Colonic mucosa (tissue), 4 donors: ENCODE data around the gene PPM1H. TPM values are rescaled to one million over a fixed set of nuclear protein-coding genes. Genes with fewer than 3 reads are reported as not detected.

Experiments used
- DNase-seq: peaks from one replicate; pipeline ENCODE4 v3.0.0-alpha.2; 2020
- H3K27ac ChIP-seq: fragments of 200-600 bp; one replicate; pipeline ENCODE4 v1.8.0; 2021
- H3K27me3 ChIP-seq: fragments of 200-600 bp; one replicate; pipeline ENCODE4 v1.8.0; 2021
- H3K36me3 ChIP-seq: fragments of 200-600 bp; one replicate; pipeline ENCODE4 v1.8.0; 2021
- H3K4me1 ChIP-seq: fragments of 200-600 bp; one replicate; pipeline ENCODE4 v1.8.0; 2021; ENCODE audit warnings: mild to moderate bottlenecking
- H3K4me3 ChIP-seq: fragments of 200-600 bp; one replicate; pipeline ENCODE4 v1.8.0; 2021
- H3K9ac ChIP-seq, 2 donors: one replicate each; pipeline ENCODE4 v1.7.0; 2013; ENCODE audit warnings: control low read depth in 2 of 2, low read depth in 2 of 2, low read length in 2 of 2
- H3K9me3 ChIP-seq: fragments of 200-600 bp; one replicate; pipeline ENCODE4 v1.8.0; 2021
- intact Hi-C: fragments of 100-400 bp; cut with DNase I; formaldehyde crosslinking; loops from one replicate; pipeline ENCODE4 v1.14.1; 2022
- total RNA-seq, 2 donors: library from RNA; stranded (reverse); fragmentation: NEBNext Ultra II Directional in 1 of 2; extraction: Animal tissue kit (Norgen Biotek cat#: 25700) in 1 of 2; gene quantifications; one replicate each; pipeline ENCODE4 v1.2.1, GENCODE V29; 2021
- TF ChIP-seq, protein P1 (sequence below): fragments of 200-600 bp; IDR thresholded peaks from one replicate; pipeline ENCODE4 v1.8.0; 2022; ENCODE audit warnings: antibody characterized with exemption, mild to moderate bottlenecking
- donor health status: healthy.
- donor health status: DM: no; HTN: no; CAD: no.
- donor health status: DM: no; HTN: no; CAD: no.

The PPM1H gene
- total RNA-seq, 2 donors from 2014 or later = 7.4 to 8.1 TPM

DNA sequence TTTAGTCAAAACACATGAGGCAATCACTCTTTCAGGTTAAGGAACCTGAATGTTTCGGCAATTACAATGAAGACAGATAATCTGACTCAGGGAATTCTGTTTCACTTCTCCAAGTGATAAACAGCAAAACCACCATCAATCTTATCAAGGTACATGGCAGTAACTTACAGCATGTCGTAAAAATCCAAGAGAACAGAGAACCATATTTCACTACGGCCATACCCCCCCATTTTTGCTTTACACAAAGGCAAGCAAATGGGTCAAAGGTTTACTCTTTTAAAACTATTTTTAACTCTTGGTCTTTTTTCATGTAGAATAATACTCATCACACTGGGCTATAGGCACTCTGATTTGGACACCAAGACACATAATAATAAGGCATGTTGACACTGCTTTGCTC, 102.4 kb downstream of the PPM1H start:
- Histone ChIP-seq H3K4me1 (no peaks in the 10 kb centered on the region), H3K9me3 (no peaks in the 10 kb centered on the region), H3K4me3 (no peak overlapping the region), H3K36me3 (no peaks in the 10 kb centered on the region), H3K9ac (no peak overlapping the region), H3K27me3 (no peaks in the 10 kb centered on the region), H3K27ac (no peak overlapping the region)
- no peak for DNase-seq
- TF ChIP-seq, protein P1, sequence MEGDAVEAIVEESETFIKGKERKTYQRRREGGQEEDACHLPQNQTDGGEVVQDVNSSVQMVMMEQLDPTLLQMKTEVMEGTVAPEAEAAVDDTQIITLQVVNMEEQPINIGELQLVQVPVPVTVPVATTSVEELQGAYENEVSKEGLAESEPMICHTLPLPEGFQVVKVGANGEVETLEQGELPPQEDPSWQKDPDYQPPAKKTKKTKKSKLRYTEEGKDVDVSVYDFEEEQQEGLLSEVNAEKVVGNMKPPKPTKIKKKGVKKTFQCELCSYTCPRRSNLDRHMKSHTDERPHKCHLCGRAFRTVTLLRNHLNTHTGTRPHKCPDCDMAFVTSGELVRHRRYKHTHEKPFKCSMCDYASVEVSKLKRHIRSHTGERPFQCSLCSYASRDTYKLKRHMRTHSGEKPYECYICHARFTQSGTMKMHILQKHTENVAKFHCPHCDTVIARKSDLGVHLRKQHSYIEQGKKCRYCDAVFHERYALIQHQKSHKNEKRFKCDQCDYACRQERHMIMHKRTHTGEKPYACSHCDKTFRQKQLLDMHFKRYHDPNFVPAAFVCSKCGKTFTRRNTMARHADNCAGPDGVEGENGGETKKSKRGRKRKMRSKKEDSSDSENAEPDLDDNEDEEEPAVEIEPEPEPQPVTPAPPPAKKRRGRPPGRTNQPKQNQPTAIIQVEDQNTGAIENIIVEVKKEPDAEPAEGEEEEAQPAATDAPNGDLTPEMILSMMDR = no peak
- intact Hi-C loops = no loop called here

DNA sequence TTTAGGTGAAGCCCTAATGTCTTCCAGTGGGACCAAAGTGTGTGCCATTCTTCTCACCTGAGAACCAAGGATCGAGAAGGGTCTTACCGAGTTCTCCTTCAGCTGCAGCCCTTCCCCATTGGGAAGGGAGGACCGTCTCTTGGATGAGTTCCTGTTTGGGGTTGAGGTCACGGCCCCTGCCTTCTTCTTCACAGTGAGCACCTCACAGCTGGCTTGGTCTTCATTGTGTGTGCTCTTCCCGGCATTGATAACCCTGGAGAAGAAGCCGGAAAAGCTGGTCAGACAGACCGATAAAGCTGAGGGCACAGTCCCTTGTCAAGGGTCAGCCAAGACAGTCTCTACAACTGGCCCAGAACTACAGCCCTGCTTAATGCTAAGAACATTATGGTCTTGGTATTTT, 102.9 kb downstream of the PPM1H start:
- H3K27ac ChIP-seq = no peak overlapping the region
- no peak overlapping the region for H3K9ac ChIP-seq
- DNase-seq = no peak
- TF ChIP-seq, protein P1 = no peak
- no peaks in the 10 kb centered on the region for H3K27me3 ChIP-seq
- H3K4me1 ChIP-seq = no peaks in the 10 kb centered on the region
- H3K36me3 ChIP-seq = no peaks in the 10 kb centered on the region
- intact Hi-C loops = no loop called here
- no peaks in the 10 kb centered on the region for H3K9me3 ChIP-seq
- H3K4me3 ChIP-seq = no peak overlapping the region

DNA sequence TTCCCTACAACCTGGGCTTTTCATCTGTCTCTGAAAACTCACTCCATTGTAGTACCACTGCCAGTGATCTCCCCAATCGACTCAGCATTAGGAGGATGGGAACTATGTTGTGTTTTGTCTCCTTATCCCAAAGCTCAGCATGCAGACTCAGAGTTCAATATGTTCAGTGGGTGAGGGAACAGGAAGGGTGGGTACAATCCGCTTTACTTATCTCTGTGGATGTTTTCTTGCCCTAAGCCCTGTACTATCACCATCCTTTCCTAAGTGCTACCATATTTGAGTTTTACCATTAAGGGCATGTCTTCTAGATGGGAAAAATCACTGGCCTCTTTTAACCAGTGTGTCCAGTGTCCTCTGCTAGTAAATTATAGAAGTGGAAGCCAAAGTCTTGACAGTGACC, 107.1 kb downstream of the PPM1H start:
- Histone ChIP-seq H3K9ac (no peak overlapping the region), H3K27me3 (no peaks in the 10 kb centered on the region), H3K36me3 (no peaks in the 10 kb centered on the region), H3K4me1 (no peaks in the 10 kb centered on the region), H3K4me3 (no peak overlapping the region), H3K9me3 (no peaks in the 10 kb centered on the region), H3K27ac (no peak overlapping the region)
- no peak for DNase-seq
- TF ChIP-seq, protein P1 = no peak
- intact Hi-C loops = no loop called here

DNA sequence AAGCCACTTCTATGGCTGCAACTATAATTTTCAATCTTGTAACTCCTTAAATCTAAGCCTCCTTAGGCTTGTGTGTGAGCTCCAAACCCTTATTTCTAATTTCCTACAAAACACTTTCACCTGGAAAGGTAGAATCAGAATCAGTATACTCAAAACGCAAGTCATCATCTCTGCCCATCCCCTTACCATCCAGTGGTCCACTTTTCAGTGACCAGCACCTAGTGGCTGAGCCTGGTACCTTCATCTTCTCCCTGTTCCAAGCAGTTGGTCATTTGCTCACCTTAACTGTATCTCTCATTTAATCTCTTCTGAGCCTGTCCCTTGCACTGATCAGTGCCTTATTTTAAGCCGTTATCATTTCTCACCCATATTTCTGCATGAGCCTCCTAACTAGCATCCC, 107.9 kb downstream of the PPM1H start:
- Histone ChIP-seq H3K9ac (no peak overlapping the region), H3K27ac (no peak overlapping the region), H3K36me3 (no peaks in the 10 kb centered on the region), H3K9me3 (no peaks in the 10 kb centered on the region), H3K27me3 (no peaks in the 10 kb centered on the region), H3K4me1 (no peaks in the 10 kb centered on the region), H3K4me3 (no peak overlapping the region)
- intact Hi-C loops = no loop called here
- no peak for DNase-seq
- TF ChIP-seq, protein P1 = no peak

DNA sequence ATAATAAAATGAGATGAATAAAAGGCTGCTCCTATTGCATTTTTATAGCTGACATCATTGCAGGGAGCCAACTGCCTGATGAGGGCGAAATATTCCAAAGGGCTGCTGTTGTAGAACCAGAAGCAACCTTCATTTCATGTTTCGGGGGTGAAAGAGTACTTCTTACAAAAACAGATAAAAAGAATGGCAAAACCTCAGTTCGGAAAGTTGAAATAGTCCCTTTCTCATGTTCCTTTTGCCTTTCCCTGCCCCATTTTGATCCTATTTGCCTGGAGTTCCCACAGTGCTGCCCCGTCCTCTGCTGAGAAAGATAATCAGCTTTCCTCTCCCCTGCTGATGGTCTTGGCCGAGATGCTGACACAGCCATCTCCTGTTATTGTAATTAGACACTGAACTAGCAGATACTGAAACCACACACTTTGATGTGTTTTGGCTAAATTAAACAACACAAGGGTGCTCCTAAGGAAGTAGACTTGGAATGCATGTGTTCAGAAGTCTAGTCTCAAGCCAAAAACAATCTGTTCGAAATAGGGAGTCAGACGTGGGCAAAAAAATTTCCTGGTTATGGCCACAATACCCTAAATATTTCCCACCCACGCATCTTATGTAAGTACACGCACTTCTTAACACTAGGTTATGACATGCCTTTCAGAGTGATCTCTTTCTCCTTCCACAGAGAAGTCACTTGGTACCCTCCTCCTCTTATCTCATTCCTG, 117.2 kb downstream of the PPM1H start:
- TF ChIP-seq, protein P1 = no peak
- no peak overlapping the region for H3K9ac ChIP-seq
- no peaks in the 10 kb centered on the region for H3K36me3 ChIP-seq
- no peak for DNase-seq
- no peaks in the 10 kb centered on the region for H3K9me3 ChIP-seq
- intact Hi-C loops = no loop called here
- H3K27me3 ChIP-seq = no peaks in the 10 kb centered on the region
- H3K4me3 ChIP-seq = no peak overlapping the region
- no peak overlapping the region for H3K27ac ChIP-seq
- peaks cover 4% of the 10 kb centered on the region for H3K4me1 ChIP-seq
